Natural killer cell (primary cell): ENCODE results near the gene PRRC2B. TPM values are rescaled to one million over a fixed set of nuclear protein-coding genes. Genes with fewer than 3 reads are reported as not detected.

Source experiments
- ATAC-seq, 3 donors: fragments of 150-1000 bp in 2 of 3; fragments of 200-7000 bp in 1 of 3; cut with Tn5 transposase; 1 replicate in 1 of 3; 2 replicates in 2 of 3; pipeline ENCODE4 v1.10.0; 2021; ENCODE audit warnings: mild to moderate bottlenecking in 2 of 3, moderate library complexity in 2 of 3
- DNase-seq, 2 donors: peaks; one replicate each; pipeline versions ENCODE4 v3.0.0 to v3.0.0-alpha.2; 2013 to 2021; ENCODE audit warnings: mixed read lengths in 1 of 2
- H3K27ac ChIP-seq: one replicate; pipeline ENCODE4 v1.5.1; 2013; ENCODE audit warnings: mild to moderate bottlenecking, low read length
- H3K27me3 ChIP-seq: one replicate; pipeline ENCODE4 v1.6.1; 2013; ENCODE audit warnings: low read length; ENCODE audit not compliant: control insufficient read depth, insufficient read depth
- H3K36me3 ChIP-seq: one replicate; pipeline ENCODE4 v1.6.1; 2013; ENCODE audit warnings: low read length; ENCODE audit not compliant: control insufficient read depth, insufficient read depth
- H3K4me1 ChIP-seq: one replicate; pipeline ENCODE4 v1.6.1; 2013; ENCODE audit warnings: low read length; ENCODE audit not compliant: control insufficient read depth, insufficient read depth
- H3K4me3 ChIP-seq: one replicate; pipeline ENCODE4 v1.5.1; 2013; ENCODE audit warnings: low read length
- H3K9me3 ChIP-seq: one replicate; pipeline ENCODE4 v1.6.1; 2013; ENCODE audit warnings: low read length; ENCODE audit not compliant: control insufficient read depth, insufficient read depth
- H3K27ac Mint-ChIP-seq, 2 donors: one replicate each; pipeline ENCODE4 v1.8.0; 2022; ENCODE audit warnings: mild to moderate bottlenecking in 2 of 2, mixed read lengths in 2 of 2, moderate library complexity in 1 of 2
- H3K27me3 Mint-ChIP-seq, 2 donors: one replicate each; pipeline ENCODE4 v1.8.0; 2022; ENCODE audit warnings: low read depth in 2 of 2, mixed read lengths in 2 of 2
- H3K36me3 Mint-ChIP-seq: one replicate; pipeline ENCODE4 v1.8.0; 2022; ENCODE audit warnings: mixed read lengths
- H3K4me1 Mint-ChIP-seq, 2 donors: one replicate each; pipeline ENCODE4 v1.8.0; 2022; ENCODE audit warnings: mixed read lengths in 2 of 2
- H3K4me3 Mint-ChIP-seq: one replicate; pipeline ENCODE4 v1.8.0; 2022; ENCODE audit warnings: mild to moderate bottlenecking, moderate library complexity, mixed read lengths
- H3K9me3 Mint-ChIP-seq, 2 donors: one replicate each; pipeline ENCODE4 v1.8.0; 2022; ENCODE audit warnings: mixed read lengths in 2 of 2
- WGBS: methylation state at CpG from one replicate; pipeline ENCODE4 v1.1.7; 2013; ENCODE audit warnings: missing lambda C conversion rate; ENCODE audit not compliant: insufficient coverage; 5-methylcytosine and 5-hydroxymethylcytosine counted together
- intact Hi-C: fragments of 100-400 bp; cut with micrococcal nuclease; formaldehyde crosslinking; loops from one replicate; pipeline ENCODE4 v1.14.2; 2022
- total RNA-seq, 4 donors: library from RNA; stranded (reverse); fragments of 120-200 nt in 1 of 4; gene quantifications; one replicate each; pipeline versions ENCODE4 v1.2.3 to v1.2.4, GENCODE V29; 2013 to 2022
- TF ChIP-seq, protein P1 (sequence below): fragments of 200-600 bp; IDR thresholded peaks from one replicate; pipeline ENCODE4 v1.8.0; 2022; ENCODE audit warnings: antibody characterized with exemption

PRRC2B gene
- total RNA-seq, 3 donors from 2014 or later (not counting 1 experiment from before 2014, with no cell fraction given), result 249 to 275 (median 274) TPM

DNA sequence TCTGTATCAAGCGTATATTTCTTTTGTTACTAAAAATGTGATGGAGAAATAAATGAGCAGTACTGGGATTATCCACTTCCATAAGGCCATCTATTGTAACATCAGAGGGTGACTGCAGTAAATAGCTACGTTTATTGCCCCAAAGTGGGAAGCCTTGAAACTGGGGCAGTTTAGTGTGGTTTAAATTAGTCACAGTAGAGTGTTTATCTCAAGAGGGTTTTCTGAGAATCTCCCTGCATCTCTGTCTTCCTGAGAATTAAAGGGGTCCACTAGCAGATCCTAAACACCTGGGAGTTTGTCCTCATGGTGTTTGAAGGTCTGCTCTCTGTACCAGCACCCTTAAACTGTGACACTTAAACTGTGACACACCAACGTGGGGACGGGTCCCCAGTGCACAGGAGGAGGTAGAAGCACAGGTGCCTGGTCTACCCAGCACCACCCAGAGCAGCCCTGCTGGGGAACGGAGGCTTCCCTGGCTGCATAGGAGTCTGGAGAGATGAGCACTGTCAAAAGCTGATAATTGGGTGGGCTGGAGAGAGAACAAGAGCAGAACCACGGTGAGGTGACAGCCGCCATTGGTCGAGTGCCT is 25.2 kb downstream of the PRRC2B start:
- peaks cover 68% of the 10 kb centered on the region for H3K4me1 ChIP-seq
- DNase-seq (no peak), ATAC-seq (peak; percentile 25 to 41 (median 28))
- H3K27ac ChIP-seq, result no peak overlapping the region
- no peaks in the 10 kb centered on the region for H3K9me3 ChIP-seq
- Mint-ChIP-seq H3K4me1 (peaks cover 72 to 79% of the 10 kb centered on the region in 2 donors), H3K27ac (peak overlapping the region; percentile 79 to 88), H3K4me3 (peak overlapping the region; percentile 50), H3K27me3 (no peaks in the 10 kb centered on the region), H3K9me3 (no peaks in the 10 kb centered on the region), H3K36me3 (no peaks in the 10 kb centered on the region)
- TF ChIP-seq, protein P1, sequence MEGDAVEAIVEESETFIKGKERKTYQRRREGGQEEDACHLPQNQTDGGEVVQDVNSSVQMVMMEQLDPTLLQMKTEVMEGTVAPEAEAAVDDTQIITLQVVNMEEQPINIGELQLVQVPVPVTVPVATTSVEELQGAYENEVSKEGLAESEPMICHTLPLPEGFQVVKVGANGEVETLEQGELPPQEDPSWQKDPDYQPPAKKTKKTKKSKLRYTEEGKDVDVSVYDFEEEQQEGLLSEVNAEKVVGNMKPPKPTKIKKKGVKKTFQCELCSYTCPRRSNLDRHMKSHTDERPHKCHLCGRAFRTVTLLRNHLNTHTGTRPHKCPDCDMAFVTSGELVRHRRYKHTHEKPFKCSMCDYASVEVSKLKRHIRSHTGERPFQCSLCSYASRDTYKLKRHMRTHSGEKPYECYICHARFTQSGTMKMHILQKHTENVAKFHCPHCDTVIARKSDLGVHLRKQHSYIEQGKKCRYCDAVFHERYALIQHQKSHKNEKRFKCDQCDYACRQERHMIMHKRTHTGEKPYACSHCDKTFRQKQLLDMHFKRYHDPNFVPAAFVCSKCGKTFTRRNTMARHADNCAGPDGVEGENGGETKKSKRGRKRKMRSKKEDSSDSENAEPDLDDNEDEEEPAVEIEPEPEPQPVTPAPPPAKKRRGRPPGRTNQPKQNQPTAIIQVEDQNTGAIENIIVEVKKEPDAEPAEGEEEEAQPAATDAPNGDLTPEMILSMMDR, result no peak
- 62% methylated on average over 7 of the region's 8 CpGs for WGBS
- peaks cover 11% of the 10 kb centered on the region for H3K36me3 ChIP-seq
- intact Hi-C loops, result no loop called here
- no peaks in the 10 kb centered on the region for H3K27me3 ChIP-seq
- H3K4me3 ChIP-seq, result no peak overlapping the region

- DNase-seq, result no peak
- TF ChIP-seq, protein P1, result no peak
- Mint-ChIP-seq H3K27ac (peak overlapping the region; percentile 79 to 88), H3K9me3 (no peaks in the 10 kb centered on the region), H3K36me3 (no peaks in the 10 kb centered on the region), H3K4me3 (peak overlapping the region; percentile 59), H3K4me1 (peaks cover 75 to 79% of the 10 kb centered on the region in 2 donors), H3K27me3 (no peaks in the 10 kb centered on the region)
- ATAC-seq, result no peak
- H3K27ac ChIP-seq, result no peak overlapping the region
- no peak overlapping the region for H3K4me3 ChIP-seq
- H3K9me3 ChIP-seq, result no peaks in the 10 kb centered on the region
- H3K4me1 ChIP-seq, result peaks cover 68% of the 10 kb centered on the region
- H3K27me3 ChIP-seq, result no peaks in the 10 kb centered on the region
- WGBS, result 78% methylated on average over 12 of the region's 12 CpGs
- intact Hi-C loops, result loop anchor here (2.0 to 5.0 kb wide), 2 partner anchors 13 to 67 kb away; no protein-coding TSS in a partner anchor
- H3K36me3 ChIP-seq, result peaks cover 12% of the 10 kb centered on the region
These were observed 25.8 kb downstream of the PRRC2B start for GRCh38 chr9:131419716-131420115.

DNA sequence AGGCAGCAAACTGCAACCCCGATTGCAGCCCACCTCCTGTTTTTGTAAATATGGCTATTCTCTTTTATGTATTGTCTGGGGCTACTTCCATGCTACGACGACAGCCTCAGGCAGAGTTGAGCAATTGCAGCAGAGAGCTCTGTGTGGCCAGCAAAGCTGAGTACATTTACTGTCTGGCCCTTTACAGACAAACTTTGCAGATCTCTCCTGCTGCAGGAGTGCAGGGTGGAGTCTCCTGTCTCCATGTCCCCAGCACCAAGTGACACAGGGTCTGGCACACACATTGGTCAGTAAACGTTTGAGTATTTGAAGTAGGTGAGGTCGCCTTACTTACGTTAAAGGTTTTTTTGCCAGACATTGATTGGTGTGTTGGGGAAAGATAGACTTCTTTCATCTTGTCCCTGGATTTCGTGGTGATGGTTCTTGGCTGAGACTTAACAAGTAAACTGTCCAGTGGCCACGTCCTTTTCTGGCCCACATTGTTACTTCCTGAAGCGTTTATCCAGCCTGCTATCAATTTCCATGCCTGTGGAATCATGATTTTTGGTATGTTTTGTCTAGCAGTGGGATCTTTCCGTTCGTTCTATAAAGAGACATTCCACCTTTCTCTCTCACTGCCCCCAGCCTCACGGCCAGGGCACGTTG is 27.2 kb downstream of the PRRC2B start:
- peak in 1 of 2 donors; percentile 36 for DNase-seq
- Mint-ChIP-seq H3K27me3 (no peaks in the 10 kb centered on the region), H3K9me3 (no peaks in the 10 kb centered on the region), H3K4me3 (peak overlapping the region; percentile 28), H3K36me3 (no peaks in the 10 kb centered on the region), H3K4me1 (peaks cover 74 to 82% of the 10 kb centered on the region in 2 donors), H3K27ac (peak overlapping the region; percentile 60 to 88)
- no peaks in the 10 kb centered on the region for H3K9me3 ChIP-seq
- no peak for ATAC-seq
- no peaks in the 10 kb centered on the region for H3K27me3 ChIP-seq
- H3K36me3 ChIP-seq, result peaks cover 12% of the 10 kb centered on the region
- H3K4me1 ChIP-seq, result peaks cover 76% of the 10 kb centered on the region
- intact Hi-C loops, result loop anchor here (2.0 to 5.0 kb wide), 2 partner anchors 14 to 69 kb away; no protein-coding TSS in a partner anchor
- no peak overlapping the region for H3K27ac ChIP-seq
- TF ChIP-seq, protein P1, result no peak
- 75% methylated on average over 13 of the region's 13 CpGs for WGBS
- H3K4me3 ChIP-seq, result no peak overlapping the region
